HepG2 (cell line): ENCODE data around the gene SLIT3. TPM values are rescaled to one million over a fixed set of nuclear protein-coding genes. Genes with fewer than 3 reads are reported as not detected.

Source experiments
- E2F2 ChIP-seq: sonication (generic); formaldehyde crosslinking; IDR thresholded peaks from 2 replicates; pipeline ENCODE4 v1.4.0; 2020; ENCODE audit warnings: missing genetic modification reagents, borderline replicate concordance
- ERF ChIP-seq: IDR thresholded peaks from 2 replicates; pipeline ENCODE4 v1.6.1; 2018; ENCODE audit warnings: missing biosample characterization, missing genetic modification reagents
- FOXK1 ChIP-seq: sonication (generic); formaldehyde crosslinking; IDR thresholded peaks from 2 replicates; pipeline ENCODE4 v1.4.0; 2020; ENCODE audit warnings: low read depth, missing genetic modification reagents, borderline replicate concordance
- JUN ChIP-seq: sonication (generic); formaldehyde crosslinking; IDR thresholded peaks from 2 replicates; pipeline ENCODE4 v1.4.0; 2020; ENCODE audit warnings: mild to moderate bottlenecking, missing genetic modification reagents
- KDM5A ChIP-seq: fragments of 200-600 bp; sonication (generic); IDR thresholded peaks from 2 replicates; pipeline ENCODE4 v1.7.0; 2018; ENCODE audit warnings: antibody characterized with exemption, mild to moderate bottlenecking, low read length, borderline replicate concordance
- MLLT10 ChIP-seq: sonication (generic); formaldehyde crosslinking; IDR thresholded peaks from 2 replicates; pipeline ENCODE4 v1.4.0; 2020; ENCODE audit warnings: missing genetic modification reagents
- NPAS2 ChIP-seq: sonication (generic); formaldehyde crosslinking; IDR thresholded peaks from 2 replicates; pipeline ENCODE4 v1.8.0; 2022; ENCODE audit warnings: mild to moderate bottlenecking, missing genetic modification reagents, borderline replicate concordance
- PHF20 ChIP-seq: sonication (generic); formaldehyde crosslinking; IDR thresholded peaks from 2 replicates; pipeline ENCODE4 v1.5.0; 2020; ENCODE audit warnings: mild to moderate bottlenecking, missing genetic modification reagents
- PHF8 ChIP-seq: sonication (generic); formaldehyde crosslinking; IDR thresholded peaks from 2 replicates; pipeline ENCODE4 v1.5.0; 2020; ENCODE audit warnings: missing genetic modification reagents
- ZNF329 ChIP-seq: sonication (generic); formaldehyde crosslinking; IDR thresholded peaks from 2 replicates; pipeline ENCODE4 v1.9.0; 2021; ENCODE audit warnings: low read depth, mild to moderate bottlenecking, missing genetic modification reagents
- ZSCAN12 ChIP-seq: sonication (generic); formaldehyde crosslinking; IDR thresholded peaks from 2 replicates; pipeline ENCODE4 v1.9.0; 2021; ENCODE audit warnings: mild to moderate bottlenecking, missing genetic modification reagents
- polyA plus RNA-seq, 8 experiments: library from polyadenylated mRNA; depleted of rRNA in 3 of 8; stranded (reverse) in 7 of 8; unstranded in 1 of 8; fragments of >200 nt; fragmentation: Illumina TruSeq in 4 of 8; extraction: Trizol in 4 of 8; gene quantifications; 2 replicates each; pipeline versions ENCODE4 v1.2.1 to v1.2.3, GENCODE V29; 2011 to 2016; ENCODE audit warnings: low read depth in 4 of 8, missing spikeins in 1 of 8, mixed read lengths in 1 of 8; ENCODE audit not compliant: insufficient read depth in 1 of 8
- total RNA-seq, 5 experiments: library from RNA; depleted of rRNA; stranded (reverse); fragments of >200 nt; fragmentation: Illumina TruSeq; extraction: Trizol; gene quantifications; 2 replicates each; pipeline ENCODE4 v1.2.3, GENCODE V29; 2016; ENCODE audit warnings: low read depth in 1 of 5
- TF ChIP-seq, protein P1 (sequence below): sonication (generic); formaldehyde crosslinking; IDR thresholded peaks from 2 replicates; pipeline ENCODE4 v1.4.0; 2020; ENCODE audit warnings: mild to moderate bottlenecking, missing genetic modification reagents
- TF ChIP-seq, protein P2 (sequence below): sonication (generic); formaldehyde crosslinking; IDR thresholded peaks from 2 replicates; pipeline ENCODE4 v1.9.0; 2021; ENCODE audit warnings: missing genetic modification reagents, borderline replicate concordance
- TF ChIP-seq, protein P3 (sequence below): sonication (generic); formaldehyde crosslinking; IDR thresholded peaks from 2 replicates; pipeline ENCODE4 v1.4.0; 2020; ENCODE audit warnings: missing genetic modification reagents, borderline replicate concordance

Gene SLIT3
- total and polyA plus RNA-seq, 2 of the 13 experiments (the other 11 are each of a cell fraction or from before 2014, with no cell fraction given), result not detected

DNA sequence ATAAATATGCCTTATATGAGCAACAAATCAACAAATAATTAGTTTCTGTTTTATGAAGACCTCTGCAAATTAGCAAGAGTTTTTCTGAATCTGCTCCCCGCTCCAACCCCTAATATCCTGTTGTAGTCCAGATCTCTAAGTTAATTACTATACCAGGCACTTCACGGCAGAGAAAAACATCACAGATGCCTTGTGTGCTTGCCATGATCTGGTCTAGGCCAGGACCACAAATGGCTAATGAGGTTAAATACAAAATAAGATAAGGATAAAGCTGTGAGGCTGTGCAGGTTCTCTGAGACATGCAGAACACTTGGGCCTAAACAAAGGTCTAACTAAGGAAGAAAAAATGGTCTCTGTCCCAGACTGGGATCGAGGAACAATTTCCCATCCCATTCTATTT lies 150.8 kb downstream of the SLIT3 start (continued):
- TF ChIP-seq, protein P1, sequence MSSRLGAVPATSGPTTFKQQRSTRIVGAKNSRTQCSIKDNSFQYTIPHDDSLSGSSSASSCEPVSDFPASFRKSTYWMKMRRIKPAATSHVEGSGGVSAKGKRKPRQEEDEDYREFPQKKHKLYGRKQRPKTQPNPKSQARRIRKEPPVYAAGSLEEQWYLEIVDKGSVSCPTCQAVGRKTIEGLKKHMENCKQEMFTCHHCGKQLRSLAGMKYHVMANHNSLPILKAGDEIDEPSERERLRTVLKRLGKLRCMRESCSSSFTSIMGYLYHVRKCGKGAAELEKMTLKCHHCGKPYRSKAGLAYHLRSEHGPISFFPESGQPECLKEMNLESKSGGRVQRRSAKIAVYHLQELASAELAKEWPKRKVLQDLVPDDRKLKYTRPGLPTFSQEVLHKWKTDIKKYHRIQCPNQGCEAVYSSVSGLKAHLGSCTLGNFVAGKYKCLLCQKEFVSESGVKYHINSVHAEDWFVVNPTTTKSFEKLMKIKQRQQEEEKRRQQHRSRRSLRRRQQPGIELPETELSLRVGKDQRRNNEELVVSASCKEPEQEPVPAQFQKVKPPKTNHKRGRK (CRISPR knock-in tag), result no peak
- no peak for TF ChIP-seq PHF20
- no peak for TF ChIP-seq KDM5A
- no peak for TF ChIP-seq ERF (CRISPR knock-in tag)
- TF ChIP-seq ZSCAN12 (CRISPR knock-in tag), result no peak
- no peak for TF ChIP-seq E2F2 (CRISPR knock-in tag)
- TF ChIP-seq JUN, result no peak
- TF ChIP-seq MLLT10 (CRISPR knock-in tag), result no peak
- TF ChIP-seq NPAS2 (CRISPR knock-in tag), result no peak
- TF ChIP-seq PHF8, result no peak
- no peak for TF ChIP-seq FOXK1 (CRISPR knock-in tag)
- TF ChIP-seq, protein P2, sequence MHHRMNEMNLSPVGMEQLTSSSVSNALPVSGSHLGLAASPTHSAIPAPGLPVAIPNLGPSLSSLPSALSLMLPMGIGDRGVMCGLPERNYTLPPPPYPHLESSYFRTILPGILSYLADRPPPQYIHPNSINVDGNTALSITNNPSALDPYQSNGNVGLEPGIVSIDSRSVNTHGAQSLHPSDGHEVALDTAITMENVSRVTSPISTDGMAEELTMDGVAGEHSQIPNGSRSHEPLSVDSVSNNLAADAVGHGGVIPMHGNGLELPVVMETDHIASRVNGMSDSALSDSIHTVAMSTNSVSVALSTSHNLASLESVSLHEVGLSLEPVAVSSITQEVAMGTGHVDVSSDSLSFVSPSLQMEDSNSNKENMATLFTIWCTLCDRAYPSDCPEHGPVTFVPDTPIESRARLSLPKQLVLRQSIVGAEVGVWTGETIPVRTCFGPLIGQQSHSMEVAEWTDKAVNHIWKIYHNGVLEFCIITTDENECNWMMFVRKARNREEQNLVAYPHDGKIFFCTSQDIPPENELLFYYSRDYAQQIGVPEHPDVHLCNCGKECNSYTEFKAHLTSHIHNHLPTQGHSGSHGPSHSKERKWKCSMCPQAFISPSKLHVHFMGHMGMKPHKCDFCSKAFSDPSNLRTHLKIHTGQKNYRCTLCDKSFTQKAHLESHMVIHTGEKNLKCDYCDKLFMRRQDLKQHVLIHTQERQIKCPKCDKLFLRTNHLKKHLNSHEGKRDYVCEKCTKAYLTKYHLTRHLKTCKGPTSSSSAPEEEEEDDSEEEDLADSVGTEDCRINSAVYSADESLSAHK (CRISPR knock-in tag), result no peak
- TF ChIP-seq, protein P3, sequence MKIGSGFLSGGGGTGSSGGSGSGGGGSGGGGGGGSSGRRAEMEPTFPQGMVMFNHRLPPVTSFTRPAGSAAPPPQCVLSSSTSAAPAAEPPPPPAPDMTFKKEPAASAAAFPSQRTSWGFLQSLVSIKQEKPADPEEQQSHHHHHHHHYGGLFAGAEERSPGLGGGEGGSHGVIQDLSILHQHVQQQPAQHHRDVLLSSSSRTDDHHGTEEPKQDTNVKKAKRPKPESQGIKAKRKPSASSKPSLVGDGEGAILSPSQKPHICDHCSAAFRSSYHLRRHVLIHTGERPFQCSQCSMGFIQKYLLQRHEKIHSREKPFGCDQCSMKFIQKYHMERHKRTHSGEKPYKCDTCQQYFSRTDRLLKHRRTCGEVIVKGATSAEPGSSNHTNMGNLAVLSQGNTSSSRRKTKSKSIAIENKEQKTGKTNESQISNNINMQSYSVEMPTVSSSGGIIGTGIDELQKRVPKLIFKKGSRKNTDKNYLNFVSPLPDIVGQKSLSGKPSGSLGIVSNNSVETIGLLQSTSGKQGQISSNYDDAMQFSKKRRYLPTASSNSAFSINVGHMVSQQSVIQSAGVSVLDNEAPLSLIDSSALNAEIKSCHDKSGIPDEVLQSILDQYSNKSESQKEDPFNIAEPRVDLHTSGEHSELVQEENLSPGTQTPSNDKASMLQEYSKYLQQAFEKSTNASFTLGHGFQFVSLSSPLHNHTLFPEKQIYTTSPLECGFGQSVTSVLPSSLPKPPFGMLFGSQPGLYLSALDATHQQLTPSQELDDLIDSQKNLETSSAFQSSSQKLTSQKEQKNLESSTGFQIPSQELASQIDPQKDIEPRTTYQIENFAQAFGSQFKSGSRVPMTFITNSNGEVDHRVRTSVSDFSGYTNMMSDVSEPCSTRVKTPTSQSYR, result no peak
- TF ChIP-seq ZNF329 (CRISPR knock-in tag), result no peak
- TF ChIP-seq, all 625 proteins: peak for 0
